GM12878 (cell line): ENCODE results near the gene SLC25A45. TPM values are rescaled to one million over a fixed set of nuclear protein-coding genes. Genes with fewer than 3 reads are reported as not detected.

Experiments
- BCL11A ChIP-seq: IDR thresholded peaks from 2 replicates; pipeline ENCODE4 v1.6.1; 2011; ENCODE audit warnings: low read depth, low read length
- CBFB ChIP-seq: IDR thresholded peaks from 2 replicates; pipeline ENCODE4 v1.6.1; 2016; ENCODE audit warnings: antibody characterized with exemption, low read depth
- CREB1 ChIP-seq: IDR thresholded peaks from 2 replicates; pipeline ENCODE4 v1.6.1; 2012; ENCODE audit warnings: low read depth, mild to moderate bottlenecking, inconsistent platforms
- EGR1 ChIP-seq, 2 experiments: IDR thresholded peaks; 1 replicate in 1 of 2; 2 replicates in 1 of 2; pipeline ENCODE4 v1.6.1; 2011 to 2012; ENCODE audit warnings: low read depth in 2 of 2, low read length in 2 of 2, borderline replicate concordance in 1 of 2, mild to moderate bottlenecking in 1 of 2, moderate library complexity in 1 of 2
- FOXK2 ChIP-seq: fragments of 450-650 bp; IDR thresholded peaks from 2 replicates; pipeline ENCODE4 v1.6.1; 2017; ENCODE audit warnings: mild to moderate bottlenecking, moderate library complexity
- GATAD2B ChIP-seq: fragments of 450-650 bp; conservative IDR thresholded peaks from 2 replicates; pipeline ENCODE4 v1.6.1; 2017; ENCODE audit warnings: low read depth, mild to moderate bottlenecking, moderate library complexity
- HSF1 ChIP-seq: fragments of 150-350 bp; IDR thresholded peaks from 2 replicates; pipeline ENCODE4 v1.6.1; 2014; ENCODE audit warnings: mild to moderate bottlenecking, low read depth, low read length
- IKZF2 ChIP-seq, 2 experiments: fragments of 450-650 bp; IDR thresholded peaks; 2 replicates each; pipeline ENCODE4 v1.6.1; 2017; ENCODE audit warnings: mild to moderate bottlenecking in 2 of 2, moderate library complexity in 2 of 2
- JUND ChIP-seq: IDR thresholded peaks from 2 replicates; pipeline ENCODE4 v1.6.1; 2012; ENCODE audit warnings: low read depth, mild to moderate bottlenecking, low read length, improper control_type of control experiment, moderate library complexity
- MEF2B ChIP-seq: fragments of 450-650 bp; IDR thresholded peaks from 2 replicates; pipeline ENCODE4 v1.6.1; 2018; ENCODE audit warnings: mild to moderate bottlenecking, moderate library complexity; ENCODE audit not compliant: partially characterized antibody, poor library complexity, severe bottlenecking
- NR2C1 ChIP-seq: fragments of 450-650 bp; IDR thresholded peaks from 2 replicates; pipeline ENCODE4 v1.6.1; 2017; ENCODE audit warnings: antibody characterized with exemption, mild to moderate bottlenecking, moderate library complexity
- NRF1 ChIP-seq: conservative IDR thresholded peaks from 2 replicates; pipeline ENCODE4 v1.6.1; 2011; ENCODE audit warnings: mild to moderate bottlenecking, low read depth, low read length, improper control_type of control experiment
- PML ChIP-seq: IDR thresholded peaks from 2 replicates; pipeline ENCODE4 v1.6.1; 2012; ENCODE audit warnings: low read length, inconsistent platforms
- RB1 ChIP-seq: fragments of 450-650 bp; formaldehyde crosslinking; IDR thresholded peaks from 2 replicates; pipeline ENCODE4 v1.6.1; 2017; ENCODE audit warnings: mild to moderate bottlenecking, borderline replicate concordance
- RUNX3 ChIP-seq: IDR thresholded peaks from 2 replicates; pipeline ENCODE4 v1.6.1; 2012; ENCODE audit warnings: low read length, inconsistent platforms
- SMAD5 ChIP-seq: IDR thresholded peaks from 2 replicates; pipeline ENCODE4 v1.6.1; 2016; ENCODE audit warnings: antibody characterized with exemption, low read depth
- SMC3 ChIP-seq: IDR thresholded peaks from 2 replicates; pipeline ENCODE4 v1.6.1; 2011; ENCODE audit warnings: low read length, improper control_type of control experiment, borderline replicate concordance
- SP1 ChIP-seq: IDR thresholded peaks from one replicate; pipeline ENCODE4 v1.6.1; 2011; ENCODE audit warnings: low read depth, low read length
- SREBF2 ChIP-seq: IDR thresholded peaks from 2 replicates; pipeline ENCODE4 v1.6.1; 2012; ENCODE audit warnings: mild to moderate bottlenecking, low read length
- SUZ12 ChIP-seq: fragments of 200-600 bp; sonication (generic); IDR thresholded peaks from one replicate; pipeline ENCODE4 v1.6.1; 2018; ENCODE audit warnings: antibody characterized with exemption, mild to moderate bottlenecking; ENCODE audit not compliant: unreplicated experiment
- TAF1 ChIP-seq: IDR thresholded peaks from 2 replicates; pipeline ENCODE4 v1.6.1; 2011; ENCODE audit warnings: mild to moderate bottlenecking, low read depth, low read length, borderline replicate concordance
- TARDBP ChIP-seq: IDR thresholded peaks from 2 replicates; pipeline ENCODE4 v1.6.1; 2016; ENCODE audit warnings: borderline replicate concordance
- TCF7 ChIP-seq: IDR thresholded peaks from 2 replicates; pipeline ENCODE4 v1.6.1; 2014; ENCODE audit warnings: antibody characterized with exemption, borderline replicate concordance
- ZZZ3 ChIP-seq: IDR thresholded peaks from 2 replicates; pipeline ENCODE4 v1.6.1; 2011; ENCODE audit warnings: low read depth; ENCODE audit not compliant: control insufficient read depth, insufficient read length
- polyA plus RNA-seq, 11 experiments: library from polyadenylated mRNA; depleted of rRNA in 4 of 11; unstranded in 6 of 11; stranded (reverse) in 5 of 11; fragments of >200 nt; fragmentation: Nextera tagmentation in 4 of 11; fragmentation: Illumina TruSeq in 1 of 11; extraction: Ambion mirVana in 4 of 11; extraction: Trizol in 1 of 11; gene quantifications; 1 replicate in 1 of 11; 2 replicates in 10 of 11; pipeline versions ENCODE4 v1.2.1 to v1.2.3, GENCODE V29; 2011 to 2016; ENCODE audit warnings: inconsistent platforms in 2 of 11, missing spikeins in 2 of 11, low read depth in 1 of 11
- total RNA-seq, 4 experiments: library from RNA; depleted of rRNA in 3 of 4; stranded (reverse); fragments of >200 nt in 3 of 4; fragmentation: Illumina TruSeq in 1 of 4; extraction: Trizol in 1 of 4; gene quantifications; 2 replicates each; pipeline versions ENCODE4 v1.2.1 to v1.2.3, GENCODE V29; 2013 to 2021
- TF ChIP-seq, protein P1 (sequence below): fragments of 450-650 bp; IDR thresholded peaks from 2 replicates; pipeline ENCODE4 v1.6.1; 2018; ENCODE audit warnings: mild to moderate bottlenecking, low read depth, moderate library complexity; ENCODE audit not compliant: partially characterized antibody
- TF ChIP-seq, protein P2 (sequence below): IDR thresholded peaks from 2 replicates; pipeline ENCODE4 v1.6.1; 2012; ENCODE audit warnings: low read depth, low read length, improper control_type of control experiment
- TF ChIP-seq, protein P3 (sequence below): IDR thresholded peaks from 2 replicates; pipeline ENCODE4 v1.6.1; 2011; ENCODE audit warnings: low read depth, mild to moderate bottlenecking, low read length, moderate library complexity, borderline replicate concordance; ENCODE audit errors: extremely low read depth

SLC25A45 gene
- total and polyA plus RNA-seq, 10 of the 15 experiments (the other 5 are each of a cell fraction or from before 2014, with no cell fraction given) = 4.1 to 35.2 (median 20.3) TPM

DNA sequence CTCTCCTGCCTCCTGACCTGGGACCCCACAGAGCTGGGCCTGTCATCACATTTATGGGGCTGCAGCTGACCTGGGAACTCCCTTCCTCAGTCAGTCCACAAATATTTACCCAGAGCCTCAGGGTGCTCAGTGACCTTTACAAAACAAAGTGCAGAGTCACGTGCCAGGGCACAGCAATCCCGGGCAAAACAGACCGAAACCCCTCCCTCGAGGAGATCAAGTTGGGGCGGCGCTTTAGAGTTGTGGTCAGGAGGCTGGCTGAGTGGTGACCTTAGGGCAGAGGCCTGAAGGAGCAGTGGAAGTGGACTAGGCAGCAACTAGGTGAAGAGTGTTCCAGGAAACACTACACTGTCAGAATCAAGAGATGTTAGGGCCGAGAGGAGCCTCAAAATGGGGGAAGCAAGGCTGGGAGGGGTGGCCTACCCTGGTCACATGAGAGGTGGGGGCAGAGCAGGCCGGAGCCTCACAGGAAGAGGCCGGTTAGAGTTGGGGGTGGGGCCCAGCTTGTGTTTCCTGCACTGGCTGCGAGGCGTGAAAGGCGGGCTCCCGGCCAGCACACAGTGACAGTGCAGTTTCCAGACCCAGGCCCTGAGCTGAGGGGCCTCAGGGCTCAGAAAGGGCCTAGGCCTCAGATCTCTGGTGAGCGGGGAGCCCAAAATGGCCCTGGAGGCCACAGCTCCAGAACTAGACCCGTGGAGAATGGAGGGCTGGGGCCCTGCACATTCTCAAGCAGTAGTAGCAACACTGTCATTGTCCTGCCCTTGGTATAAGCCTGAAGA, 36.4 kb upstream of the SLC25A45 start (continued):
- TF ChIP-seq, protein P1, sequence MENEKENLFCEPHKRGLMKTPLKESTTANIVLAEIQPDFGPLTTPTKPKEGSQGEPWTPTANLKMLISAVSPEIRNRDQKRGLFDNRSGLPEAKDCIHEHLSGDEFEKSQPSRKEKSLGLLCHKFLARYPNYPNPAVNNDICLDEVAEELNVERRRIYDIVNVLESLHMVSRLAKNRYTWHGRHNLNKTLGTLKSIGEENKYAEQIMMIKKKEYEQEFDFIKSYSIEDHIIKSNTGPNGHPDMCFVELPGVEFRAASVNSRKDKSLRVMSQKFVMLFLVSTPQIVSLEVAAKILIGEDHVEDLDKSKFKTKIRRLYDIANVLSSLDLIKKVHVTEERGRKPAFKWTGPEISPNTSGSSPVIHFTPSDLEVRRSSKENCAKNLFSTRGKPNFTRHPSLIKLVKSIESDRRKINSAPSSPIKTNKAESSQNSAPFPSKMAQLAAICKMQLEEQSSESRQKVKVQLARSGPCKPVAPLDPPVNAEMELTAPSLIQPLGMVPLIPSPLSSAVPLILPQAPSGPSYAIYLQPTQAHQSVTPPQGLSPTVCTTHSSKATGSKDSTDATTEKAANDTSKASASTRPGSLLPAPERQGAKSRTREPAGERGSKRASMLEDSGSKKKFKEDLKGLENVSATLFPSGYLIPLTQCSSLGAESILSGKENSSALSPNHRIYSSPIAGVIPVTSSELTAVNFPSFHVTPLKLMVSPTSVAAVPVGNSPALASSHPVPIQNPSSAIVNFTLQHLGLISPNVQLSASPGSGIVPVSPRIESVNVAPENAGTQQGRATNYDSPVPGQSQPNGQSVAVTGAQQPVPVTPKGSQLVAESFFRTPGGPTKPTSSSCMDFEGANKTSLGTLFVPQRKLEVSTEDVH = no peak
- TF ChIP-seq IKZF2 (IDR thresholded peaks at IDR 0.05) (peak; percentile 75 to 81; a peak in 2 of 4 replicates), TCF7 (no peak), SP1 (peak; percentile 48), ZZZ3 (no peak), JUND (no peak), SREBF2 (no peak), MEF2B (peak; percentile 65), NRF1 (0 out of 2 replicates have a peak, but pooled peaks have one; percentile 12), SMC3 (no peak), HSF1 (no peak), GATAD2B (peak; percentile 59; the same call in 1 of the 2 replicates), SUZ12 (no peak), TARDBP (no peak; the same call in 1 of the 2 replicates), TAF1 (peak; percentile 96), PML (no peak), RUNX3 (no peak), RB1 (peak; percentile 52; the same call in 1 of the 2 replicates), CREB1 (no peak), CBFB (peak; percentile 85), BCL11A (0 out of 2 replicates have a peak, but pooled peaks have one; percentile 7), FOXK2 (peak; percentile 71; the same call in 1 of the 2 replicates), SMAD5 (peak; percentile 85), EGR1 (IDR thresholded peaks at IDR 0.05; ENCODE audit: borderline replicate concordance in 1 of 2, low read depth in 2 of 2, low read length in 2 of 2) (peak in 1 of 2 experiments; percentile 30; a peak in 1 of 3 replicates), NR2C1 (peak; percentile 62)
- TF ChIP-seq, protein P2, sequence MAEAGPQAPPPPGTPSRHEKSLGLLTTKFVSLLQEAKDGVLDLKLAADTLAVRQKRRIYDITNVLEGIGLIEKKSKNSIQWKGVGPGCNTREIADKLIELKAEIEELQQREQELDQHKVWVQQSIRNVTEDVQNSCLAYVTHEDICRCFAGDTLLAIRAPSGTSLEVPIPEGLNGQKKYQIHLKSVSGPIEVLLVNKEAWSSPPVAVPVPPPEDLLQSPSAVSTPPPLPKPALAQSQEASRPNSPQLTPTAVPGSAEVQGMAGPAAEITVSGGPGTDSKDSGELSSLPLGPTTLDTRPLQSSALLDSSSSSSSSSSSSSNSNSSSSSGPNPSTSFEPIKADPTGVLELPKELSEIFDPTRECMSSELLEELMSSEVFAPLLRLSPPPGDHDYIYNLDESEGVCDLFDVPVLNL = no peak
- TF ChIP-seq, protein P3, sequence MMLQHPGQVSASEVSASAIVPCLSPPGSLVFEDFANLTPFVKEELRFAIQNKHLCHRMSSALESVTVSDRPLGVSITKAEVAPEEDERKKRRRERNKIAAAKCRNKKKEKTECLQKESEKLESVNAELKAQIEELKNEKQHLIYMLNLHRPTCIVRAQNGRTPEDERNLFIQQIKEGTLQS = peak; percentile 74; the same call in 1 of the 2 replicates
